ENCODE measurements around the gene PRSS1.

DNA sequence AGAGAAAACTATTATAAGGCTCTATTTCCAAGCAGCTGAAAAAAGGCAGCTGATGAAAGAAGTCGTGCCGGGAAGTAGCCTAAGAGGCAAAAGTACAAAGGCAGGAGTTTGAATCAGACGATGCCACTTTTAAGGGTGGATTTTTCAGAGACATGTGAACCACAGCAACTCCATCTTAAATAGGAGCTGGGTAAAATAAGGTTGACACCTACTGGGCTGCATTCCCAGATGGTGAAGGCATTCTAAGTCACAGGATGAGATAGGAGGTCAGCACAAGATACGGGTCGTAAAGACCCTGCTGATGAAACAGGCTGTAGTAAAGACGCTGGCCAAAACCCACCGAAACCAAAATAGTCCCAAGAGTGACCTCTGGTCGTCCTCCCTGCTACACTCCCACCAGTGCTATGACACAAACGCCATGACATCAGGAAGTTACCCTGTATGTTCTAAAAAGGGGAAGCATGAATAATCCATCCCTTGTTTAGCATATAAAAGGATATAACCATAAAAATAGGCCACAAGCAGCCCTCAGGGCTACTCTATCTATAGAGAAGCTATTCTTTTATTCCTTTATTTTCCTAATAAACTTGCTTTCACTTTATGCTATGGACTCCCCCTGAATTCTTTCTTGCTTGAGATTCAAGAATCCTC lies 45.5 kb upstream of the PRSS1 start:
- TF ChIP-seq POLR2AphosphoS5 (IDR thresholded peaks at IDR 0.05), result no peak
- TF ChIP-seq, protein P1, sequence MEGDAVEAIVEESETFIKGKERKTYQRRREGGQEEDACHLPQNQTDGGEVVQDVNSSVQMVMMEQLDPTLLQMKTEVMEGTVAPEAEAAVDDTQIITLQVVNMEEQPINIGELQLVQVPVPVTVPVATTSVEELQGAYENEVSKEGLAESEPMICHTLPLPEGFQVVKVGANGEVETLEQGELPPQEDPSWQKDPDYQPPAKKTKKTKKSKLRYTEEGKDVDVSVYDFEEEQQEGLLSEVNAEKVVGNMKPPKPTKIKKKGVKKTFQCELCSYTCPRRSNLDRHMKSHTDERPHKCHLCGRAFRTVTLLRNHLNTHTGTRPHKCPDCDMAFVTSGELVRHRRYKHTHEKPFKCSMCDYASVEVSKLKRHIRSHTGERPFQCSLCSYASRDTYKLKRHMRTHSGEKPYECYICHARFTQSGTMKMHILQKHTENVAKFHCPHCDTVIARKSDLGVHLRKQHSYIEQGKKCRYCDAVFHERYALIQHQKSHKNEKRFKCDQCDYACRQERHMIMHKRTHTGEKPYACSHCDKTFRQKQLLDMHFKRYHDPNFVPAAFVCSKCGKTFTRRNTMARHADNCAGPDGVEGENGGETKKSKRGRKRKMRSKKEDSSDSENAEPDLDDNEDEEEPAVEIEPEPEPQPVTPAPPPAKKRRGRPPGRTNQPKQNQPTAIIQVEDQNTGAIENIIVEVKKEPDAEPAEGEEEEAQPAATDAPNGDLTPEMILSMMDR (IDR thresholded peaks at IDR 0.05), result no peak
- no peak for TF ChIP-seq POLR2A (IDR thresholded peaks at IDR 0.05)

Data from breast epithelium (tissue), 3 donors.